ENCODE measurements around the gene AVEN. TPM values are rescaled to one million over a fixed set of nuclear protein-coding genes. Genes with fewer than 3 reads are reported as not detected.

The AVEN gene
- polyA plus RNA-seq, 1 experiment: 22.2 TPM

DNA sequence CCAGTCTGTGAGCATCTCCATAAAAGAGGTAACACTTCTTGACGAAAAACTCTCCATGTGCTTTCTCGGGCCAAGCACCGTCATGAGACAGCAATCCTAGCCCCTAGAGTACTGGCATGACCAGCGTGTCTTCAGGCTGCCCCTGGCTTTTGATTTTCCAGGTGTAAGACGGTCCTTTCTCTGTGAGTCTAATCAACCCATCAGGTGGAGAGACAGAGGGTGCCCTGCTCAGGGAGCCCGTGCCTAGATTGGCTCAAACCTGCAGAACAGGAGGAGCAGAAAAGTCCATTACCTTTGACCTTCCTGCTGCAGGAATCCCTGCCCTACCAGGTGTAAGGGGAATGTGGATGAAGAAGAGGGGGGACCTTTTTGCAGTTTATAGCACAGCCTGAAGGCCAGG, 180.2 kb downstream of the AVEN start:
- Histone ChIP-seq H3K4me3 (ENCODE audit: low read depth, low read length) (no peak overlapping the region), H3K27ac (ENCODE audit: low read depth, low read length) (no peak overlapping the region), H3K9me3 (ENCODE audit: control insufficient read depth, insufficient read depth, low read length) (no peaks in the 10 kb centered on the region), H3K27me3 (ENCODE audit: control insufficient read depth, insufficient read depth, low read length) (no peaks in the 10 kb centered on the region)
- ChIA-PET POLR2A (no interaction called here), CTCF (no interaction called here)
- TF ChIP-seq, protein P1, sequence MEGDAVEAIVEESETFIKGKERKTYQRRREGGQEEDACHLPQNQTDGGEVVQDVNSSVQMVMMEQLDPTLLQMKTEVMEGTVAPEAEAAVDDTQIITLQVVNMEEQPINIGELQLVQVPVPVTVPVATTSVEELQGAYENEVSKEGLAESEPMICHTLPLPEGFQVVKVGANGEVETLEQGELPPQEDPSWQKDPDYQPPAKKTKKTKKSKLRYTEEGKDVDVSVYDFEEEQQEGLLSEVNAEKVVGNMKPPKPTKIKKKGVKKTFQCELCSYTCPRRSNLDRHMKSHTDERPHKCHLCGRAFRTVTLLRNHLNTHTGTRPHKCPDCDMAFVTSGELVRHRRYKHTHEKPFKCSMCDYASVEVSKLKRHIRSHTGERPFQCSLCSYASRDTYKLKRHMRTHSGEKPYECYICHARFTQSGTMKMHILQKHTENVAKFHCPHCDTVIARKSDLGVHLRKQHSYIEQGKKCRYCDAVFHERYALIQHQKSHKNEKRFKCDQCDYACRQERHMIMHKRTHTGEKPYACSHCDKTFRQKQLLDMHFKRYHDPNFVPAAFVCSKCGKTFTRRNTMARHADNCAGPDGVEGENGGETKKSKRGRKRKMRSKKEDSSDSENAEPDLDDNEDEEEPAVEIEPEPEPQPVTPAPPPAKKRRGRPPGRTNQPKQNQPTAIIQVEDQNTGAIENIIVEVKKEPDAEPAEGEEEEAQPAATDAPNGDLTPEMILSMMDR (IDR thresholded peaks at IDR 0.05; ENCODE audit: low read depth, low read length): no peak
- no peak for DNase-seq (ENCODE audit: low read depth, low spot score)

DNA sequence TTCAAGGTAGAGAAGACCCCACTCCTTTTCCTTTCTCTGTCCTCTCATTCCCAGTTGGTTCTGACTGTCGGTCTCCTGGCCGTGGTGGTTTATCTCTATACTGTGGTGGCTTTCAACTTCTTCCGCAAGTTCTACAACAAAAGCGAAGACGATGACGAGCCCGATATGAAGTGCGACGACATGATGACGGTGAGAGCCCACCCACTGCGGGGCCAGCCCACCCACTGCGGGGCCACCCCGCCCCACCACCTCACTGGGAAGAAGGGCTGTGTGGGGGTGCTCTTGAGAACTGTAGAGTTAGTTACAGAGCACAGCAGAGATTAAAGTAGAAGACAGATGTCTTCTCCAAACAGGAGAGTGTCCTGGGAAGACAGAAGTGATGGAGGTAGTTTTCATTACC, 181.3 kb downstream of the AVEN start:
- Histone ChIP-seq H3K9me3 (ENCODE audit: control insufficient read depth, insufficient read depth, low read length) (no peaks in the 10 kb centered on the region), H3K27ac (ENCODE audit: low read depth, low read length) (no peak overlapping the region), H3K27me3 (ENCODE audit: control insufficient read depth, insufficient read depth, low read length) (no peaks in the 10 kb centered on the region), H3K4me3 (ENCODE audit: low read depth, low read length) (no peak overlapping the region)
- DNase-seq (ENCODE audit: low read depth, low spot score): no peak
- POLR2A ChIA-PET: no interaction called here
- TF ChIP-seq, protein P1 (IDR thresholded peaks at IDR 0.05; ENCODE audit: low read depth, low read length): no peak
- CTCF ChIA-PET: no interaction called here

DNA sequence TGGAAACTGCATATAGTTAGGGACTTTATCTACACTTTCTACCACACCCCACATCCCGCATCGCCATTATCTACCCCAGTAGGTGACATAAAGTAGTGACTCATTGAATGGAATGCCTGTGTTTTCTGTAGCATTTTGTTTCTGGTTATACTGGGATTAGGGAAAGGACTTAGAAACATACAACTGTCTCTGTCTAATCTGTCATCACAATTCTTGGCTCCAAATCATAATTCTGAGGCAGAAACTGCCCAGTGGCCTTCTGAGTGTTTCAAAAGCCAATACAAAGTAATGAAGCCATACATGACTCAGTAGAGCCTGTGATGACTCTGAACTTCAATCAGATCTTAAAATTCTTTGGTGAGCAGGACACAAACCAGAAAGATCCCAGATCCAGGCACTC, 186.4 kb downstream of the AVEN start:
- CTCF ChIA-PET: no interaction called here
- no peak for DNase-seq (ENCODE audit: low read depth, low spot score)
- Histone ChIP-seq H3K9me3 (ENCODE audit: control insufficient read depth, insufficient read depth, low read length) (no peaks in the 10 kb centered on the region), H3K27ac (ENCODE audit: low read depth, low read length) (no peak overlapping the region), H3K27me3 (ENCODE audit: control insufficient read depth, insufficient read depth, low read length) (no peaks in the 10 kb centered on the region), H3K4me3 (ENCODE audit: low read depth, low read length) (no peak overlapping the region)
- TF ChIP-seq, protein P1 (IDR thresholded peaks at IDR 0.05; ENCODE audit: low read depth, low read length): no peak
- POLR2A ChIA-PET: no interaction called here

DNA sequence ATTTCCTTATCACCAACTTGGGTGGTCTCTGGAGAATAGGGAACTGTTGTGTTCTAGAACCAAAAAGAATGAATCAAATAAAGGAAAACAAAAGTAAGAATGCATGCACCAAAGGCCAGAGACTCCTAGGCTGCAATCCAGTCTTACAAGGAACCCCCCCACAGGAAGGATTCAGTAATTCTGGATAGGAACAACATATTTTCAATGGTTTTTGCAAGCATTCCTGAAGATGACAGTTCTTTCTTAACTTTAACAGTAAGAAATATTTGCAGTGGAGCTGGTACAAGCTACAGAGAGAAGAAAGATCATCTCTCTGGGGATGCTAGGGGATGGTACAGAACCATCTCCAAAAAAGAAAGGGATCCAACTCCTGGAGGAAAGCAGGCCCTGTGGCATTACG, 186.9 kb downstream of the AVEN start:
- Histone ChIP-seq H3K27ac (ENCODE audit: low read depth, low read length) (no peak overlapping the region), H3K27me3 (ENCODE audit: control insufficient read depth, insufficient read depth, low read length) (no peaks in the 10 kb centered on the region), H3K9me3 (ENCODE audit: control insufficient read depth, insufficient read depth, low read length) (no peaks in the 10 kb centered on the region), H3K4me3 (ENCODE audit: low read depth, low read length) (no peak overlapping the region)
- DNase-seq (ENCODE audit: low read depth, low spot score): no peak
- TF ChIP-seq, protein P1 (IDR thresholded peaks at IDR 0.05; ENCODE audit: low read depth, low read length): no peak
- ChIA-PET CTCF (no interaction called here), POLR2A (no interaction called here)

DNA sequence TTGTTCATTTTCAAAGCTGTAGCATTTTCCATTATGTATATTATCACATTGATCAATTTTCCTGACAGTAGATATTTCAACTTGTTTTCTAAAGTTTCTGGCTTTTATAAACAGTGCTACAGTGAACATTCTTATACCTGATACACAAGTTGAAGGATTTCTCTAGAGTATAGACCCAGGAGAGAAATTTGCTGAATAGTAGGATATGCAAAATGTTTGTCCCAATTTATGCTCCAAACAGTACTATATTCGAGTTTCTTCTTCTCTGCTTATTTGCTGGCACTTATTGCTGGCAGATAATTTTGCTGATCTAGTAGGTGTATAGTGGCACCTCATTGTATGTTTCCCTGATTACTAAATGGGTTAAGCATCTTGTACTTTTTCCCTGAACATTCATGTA, 187.9 kb downstream of the AVEN start:
- TF ChIP-seq, protein P1 (IDR thresholded peaks at IDR 0.05; ENCODE audit: low read depth, low read length): no peak
- ChIA-PET CTCF (no interaction called here), POLR2A (no interaction called here)
- DNase-seq (ENCODE audit: low read depth, low spot score): no peak
- H3K4me3 ChIP-seq (ENCODE audit: low read depth, low read length): no peak overlapping the region
- no peak overlapping the region for H3K27ac ChIP-seq (ENCODE audit: low read depth, low read length)
- H3K9me3 ChIP-seq (ENCODE audit: control insufficient read depth, insufficient read depth, low read length): no peaks in the 10 kb centered on the region
- no peaks in the 10 kb centered on the region for H3K27me3 ChIP-seq (ENCODE audit: control insufficient read depth, insufficient read depth, low read length)
